Superior temporal gyrus (tissue), 1 donor: Measurements from ENCODE around the gene PRR4.

Source experiments
- DNase-seq: peaks from one replicate; pipeline ENCODE4 v3.0.0-alpha.2; 2016; ENCODE audit errors: extremely low spot score

Gene PRR4

GRCh38 chr12:10849425-10849878, at the start of gene PRR4:
PRR4 (minus strand) TSS chr12:10849475; CDS start chr12:10849437, 38 bp downstream.
- DNase-seq = no peak

GRCh38 chr12:10896854-10897253, 47.6 kb upstream of the PRR4 start:
- DNase-seq = no peak

GRCh38 chr12:10891937-10892336, 42.7 kb upstream of the PRR4 start:
- DNase-seq = no peak

GRCh38 chr12:10889226-10889625, 40.0 kb upstream of the PRR4 start:
- no peak for DNase-seq

GRCh38 chr12:10884086-10884725, 34.9 kb upstream of the PRR4 start, which contains the start of gene PRH1:
PRH1 (minus strand) TSS chr12:10884255; CDS start chr12:10884217, 38 bp downstream.
- no peak for DNase-seq

- DNase-seq = no peak
Observed at GRCh38 chr12:10873378-10873777, 24.1 kb upstream of the PRR4 start.

GRCh38 chr12:10867381-10867780, 18.1 kb upstream of the PRR4 start:
- DNase-seq = no peak

- DNase-seq = no peak
Observed at GRCh38 chr12:10863512-10864218, 14.4 kb upstream of the PRR4 start.

GRCh38 chr12:10861366-10861765, 12.1 kb upstream of the PRR4 start:
- DNase-seq = no peak

- DNase-seq = no peak
Observed at GRCh38 chr12:10855807-10856206, 6.5 kb upstream of the PRR4 start.

GRCh38 chr12:10853776-10854175, 4.5 kb upstream of the PRR4 start:
- no peak for DNase-seq

GRCh38 chr12:10851243-10851858, 2.1 kb upstream of the PRR4 start:
- DNase-seq = no peak

GRCh38 chr12:10847744-10848143, 1.5 kb downstream of the PRR4 start:
- DNase-seq = no peak

GRCh38 chr12:10842862-10843261, 6.4 kb downstream of the PRR4 start:
- no peak for DNase-seq

GRCh38 chr12:10838461-10838860, 10.8 kb downstream of the PRR4 start:
- no peak for DNase-seq

GRCh38 chr12:10829994-10830393, 19.3 kb downstream of the PRR4 start:
- no peak for DNase-seq

GRCh38 chr12:10826258-10826657, 23.0 kb downstream of the PRR4 start, which contains the start of gene TAS2R10:
TAS2R10 (minus strand) TSS chr12:10826358; CDS start chr12:10826269, 89 bp downstream.
- DNase-seq = no peak

- no peak for DNase-seq
Observed at GRCh38 chr12:10824957-10825356, 24.3 kb downstream of the PRR4 start.

GRCh38 chr12:10811883-10812536, 37.3 kb downstream of the PRR4 start:
- no peak for DNase-seq

GRCh38 chr12:10810068-10810467, 39.2 kb downstream of the PRR4 start, which contains the start of gene TAS2R9:
TAS2R9 (minus strand) TSS chr12:10810168; CDS start chr12:10810075, 93 bp downstream.
- DNase-seq = no peak

- DNase-seq = no peak
Observed at GRCh38 chr12:10807186-10807585, 42.1 kb downstream of the PRR4 start, which contains the start of gene TAS2R8. TAS2R8 (minus strand) TSS chr12:10807286; CDS start chr12:10806980, 306 bp downstream.

- no peak for DNase-seq
Observed at GRCh38 chr12:10802587-10802986, 46.7 kb downstream of the PRR4 start, which contains the start of gene TAS2R7. TAS2R7 (minus strand) TSS chr12:10802627; CDS start chr12:10802570, 57 bp downstream.
